22Rv1 (cell line): ENCODE results near the gene LUC7L2.

Experiments
- H3K27ac ChIP-seq: fragments of 450-650 bp; 2 replicates; pipeline ENCODE4 v1.5.1; 2017
- ZFX ChIP-seq: fragments of 450-650 bp; IDR thresholded peaks from 2 replicates; pipeline ENCODE4 v1.6.1; 2017; ENCODE audit warnings: antibody characterized with exemption, borderline replicate concordance
- TF ChIP-seq, protein P1 (sequence below): fragments of 450-650 bp; IDR thresholded peaks from 2 replicates; pipeline ENCODE4 v1.5.1; 2017; ENCODE audit warnings: mild to moderate bottlenecking

The LUC7L2 gene

DNA sequence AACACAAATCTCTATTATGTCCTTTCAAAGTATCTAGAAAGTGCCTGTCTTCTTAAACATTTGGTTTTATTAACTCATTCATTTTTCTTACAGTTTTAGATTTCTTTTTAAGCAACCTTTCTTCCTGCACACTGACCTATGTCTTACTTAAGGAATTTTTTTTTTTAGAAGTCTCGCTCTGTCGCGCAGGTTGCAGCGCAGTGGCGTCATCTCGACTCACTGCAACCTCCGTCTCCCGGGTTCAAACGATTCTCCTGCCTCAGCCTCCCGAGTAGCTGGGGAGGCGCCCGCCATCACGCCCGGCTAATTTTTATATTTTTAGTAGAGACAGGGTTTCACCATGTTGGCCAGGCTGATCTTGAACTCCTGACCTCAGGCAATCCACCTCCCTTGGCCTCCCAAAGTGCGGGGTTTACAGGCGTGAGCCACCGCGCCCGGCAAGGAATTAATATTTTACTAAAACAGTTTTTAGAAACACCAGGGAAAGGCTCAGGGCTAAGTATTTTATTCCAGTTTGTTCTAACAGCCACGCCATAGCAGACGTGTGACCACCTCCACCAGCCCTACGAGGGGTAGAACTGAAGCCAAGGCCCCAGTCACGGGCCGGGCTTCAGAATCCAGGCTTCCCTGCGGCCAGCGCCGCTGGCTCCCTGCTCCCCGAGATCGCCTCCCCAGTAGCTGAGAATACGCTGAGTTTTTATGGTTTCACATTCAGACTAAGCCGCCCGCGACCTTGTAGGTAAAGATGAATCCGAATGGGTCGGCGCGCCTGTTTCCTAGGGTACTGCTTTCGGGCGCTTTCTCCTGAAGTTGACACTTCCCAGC lies 941 bp upstream of the LUC7L2 start:
- TF ChIP-seq, protein P1, sequence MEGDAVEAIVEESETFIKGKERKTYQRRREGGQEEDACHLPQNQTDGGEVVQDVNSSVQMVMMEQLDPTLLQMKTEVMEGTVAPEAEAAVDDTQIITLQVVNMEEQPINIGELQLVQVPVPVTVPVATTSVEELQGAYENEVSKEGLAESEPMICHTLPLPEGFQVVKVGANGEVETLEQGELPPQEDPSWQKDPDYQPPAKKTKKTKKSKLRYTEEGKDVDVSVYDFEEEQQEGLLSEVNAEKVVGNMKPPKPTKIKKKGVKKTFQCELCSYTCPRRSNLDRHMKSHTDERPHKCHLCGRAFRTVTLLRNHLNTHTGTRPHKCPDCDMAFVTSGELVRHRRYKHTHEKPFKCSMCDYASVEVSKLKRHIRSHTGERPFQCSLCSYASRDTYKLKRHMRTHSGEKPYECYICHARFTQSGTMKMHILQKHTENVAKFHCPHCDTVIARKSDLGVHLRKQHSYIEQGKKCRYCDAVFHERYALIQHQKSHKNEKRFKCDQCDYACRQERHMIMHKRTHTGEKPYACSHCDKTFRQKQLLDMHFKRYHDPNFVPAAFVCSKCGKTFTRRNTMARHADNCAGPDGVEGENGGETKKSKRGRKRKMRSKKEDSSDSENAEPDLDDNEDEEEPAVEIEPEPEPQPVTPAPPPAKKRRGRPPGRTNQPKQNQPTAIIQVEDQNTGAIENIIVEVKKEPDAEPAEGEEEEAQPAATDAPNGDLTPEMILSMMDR: no peak
- TF ChIP-seq ZFX: no peak
- H3K27ac ChIP-seq: peak overlapping the region; percentile 99

DNA sequence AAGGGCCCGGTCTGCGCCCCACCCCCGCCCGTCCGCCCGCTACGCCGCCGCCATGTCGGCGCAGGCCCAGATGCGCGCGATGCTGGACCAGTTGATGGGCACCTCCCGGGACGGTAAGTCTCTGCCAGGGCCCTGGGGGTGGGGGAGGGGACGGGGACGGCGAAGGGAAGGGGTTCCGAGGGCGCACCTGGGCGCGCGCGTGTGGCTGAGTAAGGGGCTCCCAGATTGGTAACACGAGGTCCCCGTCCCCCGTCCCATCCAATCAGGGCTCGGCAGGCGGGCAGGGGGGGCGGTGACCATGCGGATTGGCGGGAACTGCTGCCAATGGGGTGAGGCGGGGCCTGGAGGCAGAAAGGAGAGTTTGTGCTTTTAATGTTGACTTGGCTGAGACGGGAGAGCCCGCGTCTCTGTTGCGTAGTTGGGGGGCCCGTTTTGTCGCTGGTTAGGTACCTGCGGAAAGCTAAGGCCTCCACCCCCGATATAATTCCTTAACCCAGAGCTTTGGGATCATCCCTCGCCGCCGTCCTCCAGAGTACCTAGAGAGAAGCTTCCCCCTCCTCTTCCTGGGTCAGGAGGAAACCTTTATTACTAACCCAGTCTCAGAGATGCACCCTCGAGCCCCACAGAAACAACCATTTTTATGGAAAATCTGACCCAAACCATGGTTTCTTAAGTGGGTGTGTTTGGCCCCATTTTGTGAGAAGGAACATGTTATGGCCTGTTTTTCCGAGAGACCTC lies 685 bp downstream of the LUC7L2 start:
- peak overlapping the region; percentile 99 for H3K27ac ChIP-seq
- TF ChIP-seq, protein P1: no peak
- no peak for TF ChIP-seq ZFX

DNA sequence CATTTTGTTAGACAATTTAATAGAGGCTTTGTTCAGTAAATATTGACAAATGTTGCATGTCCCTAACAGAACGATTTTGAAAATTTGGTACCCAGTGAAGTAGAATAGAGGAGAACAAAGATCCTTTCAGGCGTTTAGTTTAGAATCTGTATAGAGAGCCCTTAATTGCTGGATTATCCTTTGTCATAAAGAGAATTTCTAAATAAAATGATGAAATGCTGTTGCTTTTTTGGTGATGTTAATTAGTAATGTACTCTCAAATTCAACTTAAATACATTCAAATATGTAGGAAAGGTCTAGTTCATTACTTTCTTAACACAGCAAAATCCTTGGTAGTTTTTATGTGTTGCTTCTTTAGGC lies 1.2 kb downstream of the LUC7L2 start:
- no peak for TF ChIP-seq ZFX
- TF ChIP-seq, protein P1: no peak
- H3K27ac ChIP-seq: peak overlapping the region; percentile 99

DNA sequence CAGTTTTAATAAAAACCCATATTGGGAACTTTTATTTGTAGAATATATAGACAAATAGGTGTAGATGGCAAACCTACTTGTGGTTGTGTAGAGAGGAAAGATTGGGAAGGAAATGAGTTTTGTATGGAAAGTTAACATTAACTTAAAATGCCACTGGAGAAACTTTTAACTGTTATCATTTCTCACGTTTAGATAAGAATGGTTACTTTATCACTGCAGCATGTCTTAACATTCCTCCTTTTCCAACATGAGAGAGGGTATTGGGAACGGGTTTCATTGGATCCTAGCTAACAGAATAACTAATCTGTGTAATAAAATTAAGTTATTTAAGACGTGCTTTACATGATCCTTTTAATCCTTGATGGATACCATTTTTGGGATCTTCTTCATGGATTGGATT lies 1.8 kb downstream of the LUC7L2 start:
- no peak for TF ChIP-seq ZFX
- TF ChIP-seq, protein P1: no peak
- H3K27ac ChIP-seq: peak overlapping the region; percentile 99

DNA sequence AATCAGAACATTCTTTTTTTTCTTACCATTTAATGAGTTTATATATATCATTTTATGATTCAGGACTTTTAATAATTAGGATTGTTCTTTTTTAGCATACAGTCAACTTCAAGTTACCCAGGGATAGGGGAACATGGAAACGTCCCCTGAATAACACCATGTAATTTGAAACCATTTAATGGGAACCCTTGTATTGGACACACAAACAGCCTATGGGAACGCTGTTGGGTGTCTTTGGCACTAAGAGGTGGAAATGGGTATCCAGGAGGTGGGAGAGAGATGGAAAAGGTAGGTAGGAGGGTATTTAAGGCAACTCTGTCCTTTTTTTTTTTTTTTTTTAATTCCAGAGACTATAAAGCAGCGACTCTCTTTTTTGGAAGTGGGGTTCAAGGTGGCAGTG lies 2.6 kb downstream of the LUC7L2 start:
- TF ChIP-seq ZFX: no peak
- TF ChIP-seq, protein P1: no peak
- H3K27ac ChIP-seq: no peak overlapping the region

DNA sequence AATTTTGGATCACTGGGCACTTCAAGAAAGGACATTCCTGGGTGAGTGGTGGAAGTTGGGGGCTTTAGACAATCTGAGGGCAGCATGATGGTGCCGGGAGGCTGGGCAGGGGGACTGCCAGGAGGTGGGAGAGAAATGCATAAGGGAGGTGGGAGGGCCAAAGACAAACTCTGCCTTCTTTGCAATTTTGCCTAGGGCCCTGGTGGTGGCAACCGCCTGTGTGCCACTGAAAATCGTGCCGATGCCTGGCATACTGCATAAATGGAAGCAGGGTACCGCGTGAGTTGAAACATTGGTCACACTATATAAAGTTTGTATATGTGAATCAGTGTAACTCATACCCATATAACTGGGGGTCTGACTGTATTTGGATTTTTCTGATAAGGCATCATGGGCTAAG lies 3.3 kb downstream of the LUC7L2 start:
- no peak for TF ChIP-seq ZFX

DNA sequence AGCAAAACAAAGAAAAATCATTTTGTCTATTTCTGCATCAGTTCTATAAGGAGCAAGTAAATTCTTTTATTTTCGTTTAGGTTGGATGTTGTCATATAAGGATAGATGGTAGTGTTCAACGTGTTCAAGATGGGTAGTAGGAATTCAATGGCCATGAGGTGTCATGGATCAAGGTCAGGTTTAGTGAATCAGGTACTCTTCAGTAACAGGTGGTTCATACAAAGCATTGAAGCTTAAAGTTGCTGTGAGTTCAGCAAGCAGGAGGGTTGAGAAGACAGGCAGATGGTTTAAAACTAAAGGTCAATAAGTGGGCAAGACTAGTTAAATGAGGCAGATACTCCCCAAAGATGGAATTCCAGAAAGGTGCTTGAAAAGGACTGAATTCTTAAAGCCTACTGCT lies 5.6 kb downstream of the LUC7L2 start:
- TF ChIP-seq, protein P1: no peak
- TF ChIP-seq ZFX: no peak
- H3K27ac ChIP-seq: no peak overlapping the region

More for the DNA sequence above, 3.3 kb downstream of the LUC7L2 start:
- H3K27ac ChIP-seq: no peak overlapping the region
